ENCODE measurements around the gene INSIG2.

DNA sequence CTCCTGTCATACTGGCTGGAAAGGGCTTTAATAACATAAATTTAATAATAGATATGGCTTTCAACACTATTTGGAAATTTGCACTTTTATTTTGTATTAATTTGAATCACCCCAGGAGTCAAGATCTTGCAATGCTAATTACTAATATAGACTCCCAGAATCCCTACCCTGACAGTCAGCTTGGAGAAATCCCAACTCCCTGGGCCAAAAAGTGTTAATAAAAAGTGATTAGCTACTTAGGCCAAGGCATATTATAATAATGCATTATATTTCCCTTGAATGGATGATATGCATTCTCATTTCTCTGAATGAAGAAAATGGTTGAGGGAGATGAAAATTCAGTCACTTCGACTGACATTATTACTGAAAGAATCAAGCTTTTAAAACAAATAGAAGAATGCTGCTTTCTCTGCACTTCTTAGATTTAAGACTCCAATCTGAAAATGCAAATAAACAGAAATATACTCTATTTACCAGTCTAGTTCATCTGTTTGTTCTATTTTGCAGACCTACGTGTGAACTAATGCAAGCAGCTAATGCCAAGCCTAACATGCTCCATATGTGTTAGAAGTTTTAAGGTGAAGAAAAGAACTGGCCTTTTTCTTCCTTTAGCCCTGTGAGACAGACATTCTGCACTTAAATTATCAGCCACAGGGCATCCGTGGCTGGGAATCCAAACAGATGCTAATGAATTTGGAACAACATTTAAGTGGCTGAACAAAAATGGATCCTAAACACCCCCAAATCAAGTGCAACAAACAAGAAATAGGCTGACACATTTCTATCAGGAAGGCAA, 33.9 kb upstream of the INSIG2 start:
- TF ChIP-seq CTCF (IDR thresholded peaks at IDR 0.05 in 4 of 5, conservative IDR thresholded peaks at IDR 0.05 in 1 of 5) (no peak), POLR2A (IDR thresholded peaks at IDR 0.05) (no peak)
